NCI-H2227 (cell line): Measurements from ENCODE around the gene GBF1.
A peak's percentile ranks its signal among the peaks of the same experiment; 100 is the strongest.

Source experiments
- DNase-seq: peaks from one replicate; lab custom pipeline; 2025; ENCODE audit not compliant: unreplicated experiment; lab: John Stamatoyannopoulos, UW

Gene GBF1

GRCh38 chr10:102420714-102421506 is 175.6 kb downstream of the GBF1 start, which contains the start of gene FBXL15:
TSS of gene FBXL15 (plus strand) at chr10:102420836. CDS start at chr10:102421130, 294 bp downstream.
- DNase-seq = peak; percentile 97

GRCh38 chr10:102421507-102421756 is 176.1 kb downstream of the GBF1 start:
- no peak for DNase-seq

GRCh38 chr10:102421757-102422512 is 176.6 kb downstream of the GBF1 start:
- no peak for DNase-seq

GRCh38 chr10:102422545-102423129 is 177.3 kb downstream of the GBF1 start:
- peak; percentile 71 for DNase-seq

GRCh38 chr10:102423372-102423968 is 178.1 kb downstream of the GBF1 start:
- no peak for DNase-seq

- DNase-seq = no peak
Measured at GRCh38 chr10:102424145-102424544, 178.8 kb downstream of the GBF1 start.

GRCh38 chr10:102424916-102425315 is 179.6 kb downstream of the GBF1 start:
- DNase-seq = no peak

GRCh38 chr10:102425444-102425843 is 180.1 kb downstream of the GBF1 start:
- no peak for DNase-seq

- DNase-seq = no peak
Measured at GRCh38 chr10:102426803-102427287, 181.5 kb downstream of the GBF1 start.

GRCh38 chr10:102429468-102429867 is 184.1 kb downstream of the GBF1 start:
- DNase-seq = no peak

GRCh38 chr10:102431452-102432124 is 186.3 kb downstream of the GBF1 start:
- no peak for DNase-seq
